Loucy (cell line): ENCODE measurements around the gene PRELP.

Experiments
- H2AFZ ChIP-seq: fragments of 200-600 bp; sonication (generic); 2 replicates; pipeline ENCODE4 v1.6.0; 2016; ENCODE audit warnings: antibody characterized with exemption, mild to moderate bottlenecking, low read length, moderate library complexity
- H3F3A ChIP-seq: fragments of 200-600 bp; 2 replicates; pipeline ENCODE4 v1.6.0; 2016; ENCODE audit warnings: antibody characterized with exemption, low read depth, mild to moderate bottlenecking
- H3K27me3 ChIP-seq: fragments of 200-600 bp; sonication (generic); 2 replicates; pipeline ENCODE4 v1.6.1; 2014; ENCODE audit warnings: low read length, mild to moderate bottlenecking; ENCODE audit not compliant: insufficient read depth, poor library complexity, severe bottlenecking
- H3K36me3 ChIP-seq: fragments of 200-600 bp; sonication (generic); 2 replicates; pipeline ENCODE4 v1.6.1; 2016; ENCODE audit warnings: low read length; ENCODE audit not compliant: insufficient read depth
- H3K4me1 ChIP-seq: fragments of 200-600 bp; sonication (generic); 2 replicates; pipeline ENCODE4 v1.5.1; 2014; ENCODE audit warnings: low read length, mild to moderate bottlenecking; ENCODE audit not compliant: insufficient read depth, poor library complexity, severe bottlenecking
- H3K4me2 ChIP-seq: fragments of 200-600 bp; sonication (generic); 2 replicates; pipeline ENCODE4 v1.6.0; 2014; ENCODE audit warnings: antibody characterized with exemption, low read length, low read depth, mild to moderate bottlenecking; ENCODE audit not compliant: poor library complexity, severe bottlenecking
- H3K4me3 ChIP-seq: fragments of 200-600 bp; sonication (generic); 2 replicates; pipeline ENCODE4 v1.5.1; 2014; ENCODE audit warnings: low read length, mild to moderate bottlenecking, mixed read lengths; ENCODE audit not compliant: poor library complexity, severe bottlenecking
- H3K79me2 ChIP-seq: fragments of 200-600 bp; sonication (generic); 2 replicates; pipeline ENCODE4 v1.6.1; 2014; ENCODE audit warnings: low read length; ENCODE audit not compliant: insufficient read depth
- H3K9ac ChIP-seq: fragments of 200-600 bp; sonication (generic); 2 replicates; pipeline ENCODE4 v1.6.0; 2014; ENCODE audit warnings: mild to moderate bottlenecking, low read depth, low read length, moderate library complexity; ENCODE audit not compliant: poor library complexity, severe bottlenecking
- H3K9me2 ChIP-seq: fragments of 200-600 bp; sonication (generic); replicated peaks from 2 replicates; pipeline ENCODE4 v1.6.1; 2016; ENCODE audit warnings: low read depth, low read length, mixed read lengths
- H3K9me3 ChIP-seq: fragments of 200-600 bp; sonication (generic); 2 replicates; pipeline ENCODE4 v1.6.1; 2014; ENCODE audit warnings: mild to moderate bottlenecking, antibody characterized with exemption, low read length, low read depth; ENCODE audit not compliant: insufficient read depth
- H4K20me1 ChIP-seq: fragments of 200-600 bp; sonication (generic); 2 replicates; pipeline ENCODE4 v1.6.0; 2014; ENCODE audit warnings: antibody characterized with exemption, low read length, mild to moderate bottlenecking; ENCODE audit not compliant: insufficient read depth, poor library complexity, severe bottlenecking
- CTCF ChIP-seq: fragments of 200-600 bp; sonication (generic); conservative IDR thresholded peaks from 2 replicates; pipeline ENCODE4 v1.5.1; 2014; ENCODE audit warnings: mild to moderate bottlenecking, antibody characterized with exemption, low read length
- EZH2phosphoT487 ChIP-seq: fragments of 200-600 bp; IDR thresholded peaks from 2 replicates; pipeline ENCODE4 v1.6.1; 2018; ENCODE audit warnings: antibody characterized with exemption, mild to moderate bottlenecking, moderate library complexity, borderline replicate concordance

PRELP gene

GRCh38 chr1:203477748-203478147, 2.1 kb downstream of the PRELP start:
- H3K9ac ChIP-seq = no peak overlapping the region
- no peaks in the 10 kb centered on the region for H3K79me2 ChIP-seq
- H4K20me1 ChIP-seq = no peaks in the 10 kb centered on the region
- H3K4me1 ChIP-seq = no peaks in the 10 kb centered on the region
- no peak overlapping the region for H2AFZ ChIP-seq
- no peaks in the 10 kb centered on the region for H3F3A ChIP-seq
- no peaks in the 10 kb centered on the region for H3K9me3 ChIP-seq
- H3K27me3 ChIP-seq = no peaks in the 10 kb centered on the region
- no peak overlapping the region for H3K4me3 ChIP-seq
- no peaks in the 10 kb centered on the region for H3K9me2 ChIP-seq
- no peak overlapping the region for H3K4me2 ChIP-seq
- H3K36me3 ChIP-seq = no peaks in the 10 kb centered on the region
- no peak for TF ChIP-seq EZH2phosphoT487
- TF ChIP-seq CTCF = no peak

- TF ChIP-seq CTCF (no peak), EZH2phosphoT487 (no peak)
- Histone ChIP-seq H3K9me2 (no peaks in the 10 kb centered on the region), H2AFZ (no peak overlapping the region), H3K79me2 (no peaks in the 10 kb centered on the region), H4K20me1 (no peaks in the 10 kb centered on the region), H3K4me2 (no peak overlapping the region), H3K9me3 (no peaks in the 10 kb centered on the region), H3K4me3 (no peak overlapping the region), H3K4me1 (no peaks in the 10 kb centered on the region), H3F3A (no peaks in the 10 kb centered on the region), H3K36me3 (no peaks in the 10 kb centered on the region), H3K9ac (no peak overlapping the region), H3K27me3 (no peaks in the 10 kb centered on the region)
Observed at GRCh38 chr1:203478231-203478630, 2.6 kb downstream of the PRELP start.

GRCh38 chr1:203478986-203479385, 3.4 kb downstream of the PRELP start:
- Histone ChIP-seq H3K79me2 (no peaks in the 10 kb centered on the region), H3K4me2 (no peak overlapping the region), H3K9me3 (no peaks in the 10 kb centered on the region), H3K4me1 (no peaks in the 10 kb centered on the region), H3K36me3 (no peaks in the 10 kb centered on the region), H2AFZ (no peak overlapping the region), H3F3A (no peaks in the 10 kb centered on the region), H3K9ac (no peak overlapping the region), H3K9me2 (no peaks in the 10 kb centered on the region), H4K20me1 (no peaks in the 10 kb centered on the region), H3K4me3 (no peak overlapping the region), H3K27me3 (no peaks in the 10 kb centered on the region)
- TF ChIP-seq CTCF = no peak
